Neural progenitor cell (in vitro differentiated cells): ENCODE results near the gene TBPL2. TPM values are rescaled to one million over a fixed set of nuclear protein-coding genes. Genes with fewer than 3 reads are reported as not detected.
A peak's percentile ranks its signal among the peaks of the same experiment; 100 is the strongest.
"Not testable (repeated sequence)": the region's sequence is repeated elsewhere in the genome, so short reads cannot be mapped to it uniquely, and the experiment has no call there.

Experiments
- DNase-seq: peaks from one replicate; pipeline ENCODE4 v3.0.0-alpha.2; 2016; ENCODE audit warnings: low spot score
- H2AFZ ChIP-seq: fragments of 200-600 bp; sonication (generic); replicated peaks from 2 replicates; pipeline ENCODE4 v1.6.1; 2016; ENCODE audit warnings: antibody characterized with exemption
- H3F3A ChIP-seq: fragments of 200-600 bp; sonication (generic); 2 replicates; pipeline ENCODE4 v1.6.1; 2016; ENCODE audit warnings: antibody characterized with exemption, low read depth
- H3K27ac ChIP-seq: fragments of 200-600 bp; sonication (generic); 2 replicates; pipeline ENCODE4 v1.5.1; 2016; ENCODE audit warnings: mild to moderate bottlenecking
- H3K27me3 ChIP-seq: fragments of 200-600 bp; sonication (generic); 2 replicates; pipeline ENCODE4 v1.6.1; 2016; ENCODE audit warnings: mild to moderate bottlenecking, moderate library complexity
- H3K36me3 ChIP-seq: fragments of 200-600 bp; sonication (generic); 2 replicates; pipeline ENCODE4 v1.5.1; 2016
- H3K4me1 ChIP-seq: fragments of 200-600 bp; sonication (generic); 2 replicates; pipeline ENCODE4 v1.6.1; 2016; ENCODE audit warnings: mixed run types
- H3K4me2 ChIP-seq: fragments of 200-600 bp; sonication (generic); 2 replicates; pipeline ENCODE4 v1.6.1; 2016
- H3K4me3 ChIP-seq: fragments of 200-600 bp; sonication (generic); 2 replicates; pipeline ENCODE4 v1.5.1; 2016
- H3K79me2 ChIP-seq: fragments of 200-600 bp; sonication (generic); 2 replicates; pipeline ENCODE4 v1.6.1; 2016; ENCODE audit warnings: low read depth
- H3K9ac ChIP-seq: fragments of 200-600 bp; sonication (generic); 2 replicates; pipeline ENCODE4 v1.6.1; 2016
- H3K9me3 ChIP-seq: fragments of 200-600 bp; sonication (generic); 2 replicates; pipeline ENCODE4 v1.5.1; 2016; ENCODE audit warnings: low read depth
- H4K20me1 ChIP-seq: fragments of 200-600 bp; sonication (generic); 2 replicates; pipeline ENCODE4 v1.6.1; 2016; ENCODE audit warnings: low read depth
- H3K27ac Mint-ChIP-seq: 3 replicates; pipeline ENCODE4 v1.8.0; 2021; ENCODE audit warnings: mixed read lengths
- H3K27me3 Mint-ChIP-seq: 2 replicates; pipeline ENCODE4 v1.8.0; 2022; ENCODE audit warnings: low read depth, mild to moderate bottlenecking, inconsistent platforms, moderate library complexity, mixed read lengths; ENCODE audit not compliant: insufficient read depth
- H3K36me3 Mint-ChIP-seq: 3 replicates; pipeline ENCODE4 v1.8.0; 2021; ENCODE audit warnings: mixed read lengths
- H3K4me1 Mint-ChIP-seq: 3 replicates; pipeline ENCODE4 v1.8.0; 2021; ENCODE audit warnings: mixed read lengths
- H3K4me3 Mint-ChIP-seq: 3 replicates; pipeline ENCODE4 v1.8.0; 2021; ENCODE audit warnings: mild to moderate bottlenecking, moderate library complexity, mixed read lengths
- H3K9me3 Mint-ChIP-seq: 3 replicates; pipeline ENCODE4 v1.8.0; 2020; ENCODE audit warnings: mixed read lengths
- CTCF ChIP-seq: fragments of 200-600 bp; sonication (generic); IDR thresholded peaks from 2 replicates; pipeline ENCODE4 v1.5.1; 2017; ENCODE audit warnings: antibody characterized with exemption, mild to moderate bottlenecking
- EZH2 ChIP-seq: fragments of 200-600 bp; sonication (generic); IDR thresholded peaks from 2 replicates; pipeline ENCODE4 v1.6.1; 2017; ENCODE audit warnings: antibody characterized with exemption, mild to moderate bottlenecking, moderate library complexity
- EZH2phosphoT487 ChIP-seq: fragments of 200-600 bp; sonication (generic); IDR thresholded peaks from 2 replicates; pipeline ENCODE4 v1.6.1; 2017; ENCODE audit warnings: antibody characterized with exemption
- total RNA-seq: library from RNA; depleted of rRNA; stranded (reverse); fragments of >200 nt; gene quantifications from 2 replicates; pipeline ENCODE4 v1.2.3, GENCODE V29; 2015; ENCODE audit warnings: low replicate concordance

TBPL2 gene
- total RNA-seq, 1 donor from 2014 or later = not detected

- no peaks in the 10 kb centered on the region for H3K4me1 Mint-ChIP-seq
- H3K9ac ChIP-seq = no peak overlapping the region
- H3K27ac Mint-ChIP-seq = no peak overlapping the region
- TF ChIP-seq EZH2 (no peak), CTCF (no peak), EZH2phosphoT487 (no peak)
- no peaks in the 10 kb centered on the region for H3K9me3 ChIP-seq
- no peaks in the 10 kb centered on the region for H3K4me1 ChIP-seq
- H3K4me2 ChIP-seq = no peak overlapping the region
- no peak overlapping the region for H3K4me3 ChIP-seq
- DNase-seq = no peak
- peaks cover 2% of the 10 kb centered on the region for H3K27me3 Mint-ChIP-seq
- H3K4me3 Mint-ChIP-seq = no peak overlapping the region
- no peaks in the 10 kb centered on the region for H3K36me3 ChIP-seq
- no peaks in the 10 kb centered on the region for H3K36me3 Mint-ChIP-seq
- H2AFZ ChIP-seq = no peak overlapping the region
- H3K27ac ChIP-seq = no peak overlapping the region
- H3F3A ChIP-seq = no peaks in the 10 kb centered on the region
- H4K20me1 ChIP-seq = no peaks in the 10 kb centered on the region
- no peaks in the 10 kb centered on the region for H3K27me3 ChIP-seq
- no peaks in the 10 kb centered on the region for H3K79me2 ChIP-seq
- H3K9me3 Mint-ChIP-seq = no peaks in the 10 kb centered on the region
These were observed 15.3 kb downstream of the TBPL2 start for GRCh38 chr14:55425091-55425490.

- no peak for DNase-seq
- peaks cover 4% of the 10 kb centered on the region for H3K4me1 ChIP-seq
- Mint-ChIP-seq H3K27ac (no peak overlapping the region), H3K27me3 (peaks cover 2% of the 10 kb centered on the region), H3K36me3 (no peaks in the 10 kb centered on the region), H3K9me3 (no peaks in the 10 kb centered on the region), H3K4me1 (no peaks in the 10 kb centered on the region), H3K4me3 (no peak overlapping the region)
- no peak overlapping the region for H2AFZ ChIP-seq
- H3K36me3 ChIP-seq = no peaks in the 10 kb centered on the region
- no peak overlapping the region for H3K4me3 ChIP-seq
- no peaks in the 10 kb centered on the region for H3F3A ChIP-seq
- no peak overlapping the region for H3K4me2 ChIP-seq
- H3K9ac ChIP-seq = no peak overlapping the region
- H3K27ac ChIP-seq = no peak overlapping the region
- no peaks in the 10 kb centered on the region for H3K27me3 ChIP-seq
- TF ChIP-seq EZH2 (no peak), CTCF (no peak), EZH2phosphoT487 (no peak)
- no peaks in the 10 kb centered on the region for H4K20me1 ChIP-seq
- no peaks in the 10 kb centered on the region for H3K79me2 ChIP-seq
- no peaks in the 10 kb centered on the region for H3K9me3 ChIP-seq
These were observed 16.4 kb downstream of the TBPL2 start for GRCh38 chr14:55423969-55424368.

- H3K9me3 Mint-ChIP-seq, H3K4me2 ChIP-seq, H3K9me3 ChIP-seq: not testable (repeated sequence)
These were observed 18.1 kb downstream of the TBPL2 start for GRCh38 chr14:55422338-55422737.

GRCh38 chr14:55419663-55420062 lies 20.8 kb downstream of the TBPL2 start:
- H3K27me3 ChIP-seq = peaks cover 14% of the 10 kb centered on the region
- no peaks in the 10 kb centered on the region for H3K4me1 Mint-ChIP-seq
- TF ChIP-seq EZH2 (no peak), EZH2phosphoT487 (no peak), CTCF (no peak)
- H3K27ac Mint-ChIP-seq = no peak overlapping the region
- H2AFZ ChIP-seq = peak overlapping the region; percentile 28
- peaks cover 5% of the 10 kb centered on the region for H3K4me1 ChIP-seq
- no peaks in the 10 kb centered on the region for H3K36me3 Mint-ChIP-seq
- H3K9me3 ChIP-seq = no peaks in the 10 kb centered on the region
- H3F3A ChIP-seq = no peaks in the 10 kb centered on the region
- no peak overlapping the region for H3K4me3 ChIP-seq
- no peak overlapping the region for H3K27ac ChIP-seq
- DNase-seq = no peak
- peaks cover 2% of the 10 kb centered on the region for H3K27me3 Mint-ChIP-seq
- H3K4me3 Mint-ChIP-seq = no peak overlapping the region
- no peak overlapping the region for H3K4me2 ChIP-seq
- H4K20me1 ChIP-seq = no peaks in the 10 kb centered on the region
- no peaks in the 10 kb centered on the region for H3K79me2 ChIP-seq
- H3K9me3 Mint-ChIP-seq = no peaks in the 10 kb centered on the region
- no peak overlapping the region for H3K9ac ChIP-seq
- no peaks in the 10 kb centered on the region for H3K36me3 ChIP-seq

More at GRCh38 chr14:55422338-55422737, 18.1 kb downstream of the TBPL2 start:
- not testable (repeated sequence) for H3K36me3 ChIP-seq, H3K4me3 ChIP-seq, H3K36me3 Mint-ChIP-seq, H3F3A ChIP-seq, DNase-seq, H3K4me3 Mint-ChIP-seq, H3K4me1 ChIP-seq, H3K27ac ChIP-seq, H3K27ac Mint-ChIP-seq, H3K9ac ChIP-seq, H3K27me3 Mint-ChIP-seq, H3K79me2 ChIP-seq, H2AFZ ChIP-seq, H3K4me1 Mint-ChIP-seq, H4K20me1 ChIP-seq, H3K27me3 ChIP-seq
